Mucosa of gallbladder (tissue), 1 donor: ENCODE measurements around the gene ASIP. TPM values are rescaled to one million over a fixed set of nuclear protein-coding genes. Genes with fewer than 3 reads are reported as not detected.

Experiments used
- DNase-seq: peaks from one replicate; pipeline ENCODE4 v3.0.0-alpha.2; 2020; ENCODE audit warnings: low spot score
- total RNA-seq: library from RNA; stranded (reverse); gene quantifications from one replicate; pipeline ENCODE4 v1.2.1, GENCODE V29; 2021
- donor health status: DM: no; HTN: no; CAD: no.

Gene ASIP
- total RNA-seq, 1 donor from 2014 or later = not detected

GRCh38 chr20:34311118-34312023 lies 70.1 kb downstream of the ASIP start:
- DNase-seq = peak; percentile 60

DNA sequence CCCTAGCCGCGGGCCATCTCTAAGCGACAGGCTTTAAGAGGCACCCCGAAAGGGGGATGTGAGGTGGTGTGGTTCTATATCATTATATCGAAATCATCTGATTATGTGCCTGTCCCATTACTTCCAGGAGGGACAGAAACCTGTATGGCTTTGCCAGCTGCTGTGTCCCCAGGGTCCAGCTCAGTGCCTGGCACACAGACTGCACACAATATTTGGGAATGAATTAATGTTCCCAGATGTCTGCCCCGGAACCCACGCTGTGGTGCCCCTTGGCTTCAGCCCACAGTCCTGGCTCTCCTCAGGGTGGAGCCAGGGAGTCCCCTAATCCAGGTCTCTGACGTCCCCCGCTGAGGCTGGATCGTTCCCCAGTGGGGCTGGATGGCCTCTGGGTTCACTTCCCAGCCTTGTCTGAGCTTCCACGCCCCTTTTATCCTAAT lies 70.8 kb downstream of the ASIP start:
- no peak for DNase-seq

DNA sequence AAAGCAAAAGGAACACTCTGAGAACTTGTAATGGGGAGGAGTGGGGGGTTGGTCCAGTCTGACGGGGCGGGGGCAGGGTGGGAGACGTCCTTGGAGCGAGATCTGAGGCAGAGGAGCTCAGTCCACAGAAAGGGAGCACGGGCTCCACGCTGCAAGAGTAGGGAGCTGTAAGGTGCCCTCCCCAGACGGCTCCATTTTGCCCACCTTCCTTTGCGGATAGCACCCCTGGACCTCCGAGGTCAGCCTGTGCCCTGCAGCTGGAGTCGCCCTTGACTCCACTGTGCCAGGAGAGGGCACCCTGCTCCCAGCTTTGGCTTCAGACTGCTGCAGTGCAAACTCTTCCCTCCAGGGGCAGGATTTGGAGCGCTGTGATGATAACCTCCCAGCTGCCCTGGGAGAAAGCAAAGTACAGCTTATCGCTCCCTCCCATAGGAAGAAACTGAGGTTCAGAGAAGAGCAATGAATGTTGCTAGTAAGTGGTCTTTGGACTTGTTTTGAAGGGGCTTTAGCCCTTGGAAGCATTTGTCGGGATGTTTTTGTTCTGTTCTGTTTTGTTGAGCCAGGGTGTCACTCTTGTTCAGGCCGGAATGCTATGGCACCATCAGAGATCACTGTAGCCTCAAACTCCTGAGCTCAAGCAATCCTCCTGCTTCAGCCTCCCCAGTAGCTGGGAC lies 71.5 kb downstream of the ASIP start:
- DNase-seq = peak; percentile 89

- no peak for DNase-seq
Measured at GRCh38 chr20:34315236-34315635, 74.0 kb downstream of the ASIP start.

DNA sequence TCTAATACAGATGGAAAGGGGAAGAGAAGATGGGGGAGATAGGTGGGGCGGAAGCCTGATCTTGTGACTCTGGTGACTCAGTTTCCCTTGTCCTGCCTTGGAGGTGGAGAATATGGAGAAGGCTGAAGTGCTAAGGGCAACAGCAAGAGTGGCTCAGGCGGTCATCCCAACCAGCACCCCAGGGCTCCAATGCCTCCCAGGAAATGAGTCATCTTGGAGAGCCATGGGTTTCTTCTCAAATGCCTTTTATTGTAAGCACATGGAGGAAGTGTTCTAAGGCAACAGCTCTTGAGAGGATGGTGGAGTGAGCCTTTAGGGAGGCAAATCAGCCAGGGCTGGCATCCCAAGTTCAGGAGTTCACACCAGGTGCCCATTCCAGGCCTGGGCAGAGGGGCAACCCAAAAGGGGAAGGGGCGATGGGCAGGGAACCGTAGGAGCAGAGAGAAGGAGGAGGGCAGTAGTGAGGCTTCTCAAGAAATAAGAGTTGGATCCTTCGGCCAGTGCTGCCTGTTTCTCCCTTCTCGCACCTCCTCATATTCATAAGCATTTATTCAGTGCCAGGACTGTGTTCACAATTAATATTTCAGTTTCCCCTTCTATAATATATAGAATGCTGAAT lies 75.1 kb downstream of the ASIP start:
- DNase-seq = no peak

Other genes starting within 250 kb of the ASIP start
- 116 TPM for gene RALY, start 247.5 kb upstream of the ASIP start, total RNA-seq
- 36.7 TPM for gene EIF2S2, start 129.2 kb upstream of the ASIP start, total RNA-seq
- gene AHCY, start 61.9 kb downstream of the ASIP start, total RNA-seq = 70.9 TPM
- 46.2 TPM for gene ITCH, start 121.8 kb downstream of the ASIP start, total RNA-seq